ENCODE measurements around the gene SMAP1. TPM values are rescaled to one million over a fixed set of nuclear protein-coding genes. Genes with fewer than 3 reads are reported as not detected.

Gene SMAP1
- total RNA-seq, 2 donors from 2014 or later, result 36.6 to 49.4 TPM

- Histone ChIP-seq H3K9ac (ENCODE audit: extremely low read depth, low read length, poor library complexity, severe bottlenecking) (no peak overlapping the region), H3K4me1 (ENCODE audit: control insufficient read depth, insufficient read depth, low read length) (no peaks in the 10 kb centered on the region), H3K9me3 (ENCODE audit: control insufficient read depth, low read length) (no peaks in the 10 kb centered on the region), H3K27ac (ENCODE audit: low read depth, low read length) (no peak overlapping the region), H3K27me3 (ENCODE audit: control insufficient read depth, insufficient read depth, low read length, poor library complexity, severe bottlenecking) (no peaks in the 10 kb centered on the region), H3K4me3 (ENCODE audit: low read length) (no peak overlapping the region), H3K36me3 (ENCODE audit: control insufficient read depth, insufficient read depth, low read length) (no peaks in the 10 kb centered on the region)
- DNase-seq, result no peak
- Mint-ChIP-seq H3K4me3 (no peak overlapping the region), H3K4me1 (no peaks in the 10 kb centered on the region), H3K9me3 (peaks cover 4% of the 10 kb centered on the region), H3K27me3 (ENCODE audit: insufficient read depth) (no peaks in the 10 kb centered on the region), H3K27ac (no peak overlapping the region), H3K36me3 (ENCODE audit: low read depth) (peaks cover 13% of the 10 kb centered on the region)
- 85 to 92% methylated on average over 2 to 3 of the region's 3 CpGs for WGBS, 2 experiments (ENCODE audit: insufficient coverage in 1 of 2, insufficient read length in 1 of 2)
- no peak for TF ChIP-seq CTCF (conservative IDR thresholded peaks at IDR 0.05)
Observed at GRCh38 chr6:70790483-70791224, 123.0 kb downstream of the SMAP1 start.

- Mint-ChIP-seq H3K4me1 (no peaks in the 10 kb centered on the region), H3K36me3 (ENCODE audit: low read depth) (peaks cover 31% of the 10 kb centered on the region), H3K27ac (no peak overlapping the region), H3K4me3 (no peak overlapping the region), H3K27me3 (ENCODE audit: insufficient read depth) (no peaks in the 10 kb centered on the region), H3K9me3 (peaks cover 5% of the 10 kb centered on the region)
- peaks cover 12% of the 10 kb centered on the region for H3K36me3 ChIP-seq (ENCODE audit: control insufficient read depth, insufficient read depth, low read length)
- H3K9ac ChIP-seq (ENCODE audit: extremely low read depth, low read length, poor library complexity, severe bottlenecking), result no peak overlapping the region
- no peak for TF ChIP-seq CTCF (conservative IDR thresholded peaks at IDR 0.05)
- no peak overlapping the region for H3K4me3 ChIP-seq (ENCODE audit: low read length)
- no peak for DNase-seq
- no peaks in the 10 kb centered on the region for H3K4me1 ChIP-seq (ENCODE audit: control insufficient read depth, insufficient read depth, low read length)
- no peaks in the 10 kb centered on the region for H3K27me3 ChIP-seq (ENCODE audit: control insufficient read depth, insufficient read depth, low read length, poor library complexity, severe bottlenecking)
- no peaks in the 10 kb centered on the region for H3K9me3 ChIP-seq (ENCODE audit: control insufficient read depth, low read length)
- H3K27ac ChIP-seq (ENCODE audit: low read depth, low read length), result no peak overlapping the region
- 100% methylated on average over 1 of the region's 1 CpG; no CpG with 5 or more reads in 1 of the 2 experiments for WGBS, 2 experiments (ENCODE audit: insufficient coverage in 1 of 2, insufficient read length in 1 of 2)
Observed at GRCh38 chr6:70797625-70798024, 129.9 kb downstream of the SMAP1 start.

- no peak for TF ChIP-seq CTCF (conservative IDR thresholded peaks at IDR 0.05)
- Histone ChIP-seq H3K27me3 (ENCODE audit: control insufficient read depth, insufficient read depth, low read length, poor library complexity, severe bottlenecking) (no peaks in the 10 kb centered on the region), H3K4me3 (ENCODE audit: low read length) (no peak overlapping the region), H3K27ac (ENCODE audit: low read depth, low read length) (no peak overlapping the region), H3K9ac (ENCODE audit: extremely low read depth, low read length, poor library complexity, severe bottlenecking) (no peak overlapping the region), H3K4me1 (ENCODE audit: control insufficient read depth, insufficient read depth, low read length) (no peaks in the 10 kb centered on the region), H3K36me3 (ENCODE audit: control insufficient read depth, insufficient read depth, low read length) (peaks cover 13% of the 10 kb centered on the region), H3K9me3 (ENCODE audit: control insufficient read depth, low read length) (no peaks in the 10 kb centered on the region)
- no peak overlapping the region for H3K4me3 Mint-ChIP-seq
- no peaks in the 10 kb centered on the region for H3K27me3 Mint-ChIP-seq (ENCODE audit: insufficient read depth)
- DNase-seq, result no peak
- H3K9me3 Mint-ChIP-seq, result peaks cover 2% of the 10 kb centered on the region
- H3K27ac Mint-ChIP-seq, result no peak overlapping the region
- H3K36me3 Mint-ChIP-seq (ENCODE audit: low read depth), result peaks cover 40% of the 10 kb centered on the region
- 90 to 97% methylated on average over 6 to 11 of the region's 11 CpGs for WGBS, 2 experiments (ENCODE audit: insufficient coverage in 1 of 2, insufficient read length in 1 of 2)
- no peaks in the 10 kb centered on the region for H3K4me1 Mint-ChIP-seq
Observed at GRCh38 chr6:70806086-70806485, 138.4 kb downstream of the SMAP1 start.

Measured in endodermal cell (in vitro differentiated cells).